Activated CD8-positive, alpha-beta memory T cell treated with anti-CD3 and anti-CD28 coated beads for 4 hours (primary cell): ENCODE data around the gene HELZ2.
A peak's percentile ranks its signal among the peaks of the same experiment; 100 is the strongest.
"Not testable (repeated sequence)": the region's sequence is repeated elsewhere in the genome, so short reads cannot be mapped to it uniquely, and the experiment has no call there.

Experiments used
- DNase-seq, 2 donors: peaks; one replicate each; pipeline ENCODE4 v3.0.0-alpha.2; 2020; ENCODE audit warnings: low read depth in 2 of 2

HELZ2 gene

GRCh38 chr20:63565021-63565698, 8.9 kb downstream of the HELZ2 start:
- DNase-seq, result no peak

GRCh38 chr20:63564036-63564810, 9.8 kb downstream of the HELZ2 start:
- DNase-seq, result no peak

- DNase-seq, result no peak
Measured at GRCh38 chr20:63563225-63563935, 10.7 kb downstream of the HELZ2 start.

- no peak for DNase-seq
Measured at GRCh38 chr20:63562461-63563224, 11.4 kb downstream of the HELZ2 start.

GRCh38 chr20:63561624-63562396, 12.2 kb downstream of the HELZ2 start:
- DNase-seq, result no peak

GRCh38 chr20:63560856-63561609, 13.0 kb downstream of the HELZ2 start:
- DNase-seq, result no peak

GRCh38 chr20:63560333-63560805, 13.7 kb downstream of the HELZ2 start:
- DNase-seq, result no peak

- DNase-seq, result not testable (repeated sequence)
Measured at GRCh38 chr20:63559485-63560332, 14.3 kb downstream of the HELZ2 start.

GRCh38 chr20:63558804-63559484, 15.1 kb downstream of the HELZ2 start:
- no peak for DNase-seq

- DNase-seq, result no peak
Measured at GRCh38 chr20:63557481-63557891, 16.6 kb downstream of the HELZ2 start.

- no peak for DNase-seq
Measured at GRCh38 chr20:63556873-63557478, 17.1 kb downstream of the HELZ2 start.

GRCh38 chr20:63555661-63556381, 18.2 kb downstream of the HELZ2 start:
- no peak for DNase-seq

- no peak for DNase-seq
Measured at GRCh38 chr20:63554361-63555278, 19.4 kb downstream of the HELZ2 start.

- DNase-seq, result peak; percentile 32 to 36
Measured at GRCh38 chr20:63553933-63554290, 20.1 kb downstream of the HELZ2 start, which contains the start of gene FNDC11. Gene FNDC11, plus strand, starts transcription at chr20:63554159. Its CDS starts 1,505 bp downstream, at chr20:63555664.

- peak; percentile 59 to 81 for DNase-seq
Measured at GRCh38 chr20:63553251-63553932, 20.6 kb downstream of the HELZ2 start.
